Measurements from ENCODE around the gene CKAP5. TPM values are rescaled to one million over a fixed set of nuclear protein-coding genes. Genes with fewer than 3 reads are reported as not detected.
A peak's percentile ranks its signal among the peaks of the same experiment; 100 is the strongest.

CKAP5 gene
- 100 to 1,000 TPM; 104 to 140 TPM for total RNA-seq

- H3K9me3 Mint-ChIP-seq: no peaks in the 10 kb centered on the region
- H3K4me3 Mint-ChIP-seq: peak within 1 kb of the TSS; percentile 96
- ATAC-seq (replicated peaks): peak; percentile 95
- H3K27me3 Mint-ChIP-seq: no peaks in the 10 kb centered on the region
- H3K27ac Mint-ChIP-seq: peak within 1 kb of the TSS; percentile 95
- peaks cover 13% of the 10 kb centered on the region for H3K36me3 Mint-ChIP-seq (ENCODE audit: low read depth)
- peaks cover 16% of the 10 kb centered on the region for H3K4me1 Mint-ChIP-seq
Measured at GRCh38 chr11:46845740-46846509, at the start of gene CKAP5. CKAP5 (minus strand) TSS chr11:46846280; CDS start chr11:46821231, 25,049 bp downstream.

GRCh38 chr11:46895821-46896220, 49.7 kb upstream of the CKAP5 start:
- Mint-ChIP-seq H3K4me3 (no peak overlapping the region), H3K4me1 (no peaks in the 10 kb centered on the region), H3K27ac (no peak overlapping the region), H3K9me3 (no peaks in the 10 kb centered on the region), H3K36me3 (ENCODE audit: low read depth) (no peaks in the 10 kb centered on the region), H3K27me3 (no peaks in the 10 kb centered on the region)
- no peak for ATAC-seq (replicated peaks)

- Mint-ChIP-seq H3K27me3 (no peaks in the 10 kb centered on the region), H3K36me3 (ENCODE audit: low read depth) (no peaks in the 10 kb centered on the region), H3K27ac (no peak overlapping the region), H3K9me3 (no peaks in the 10 kb centered on the region), H3K4me3 (no peak overlapping the region), H3K4me1 (no peaks in the 10 kb centered on the region)
- no peak for ATAC-seq (replicated peaks)
Measured at GRCh38 chr11:46894961-46895360, 48.9 kb upstream of the CKAP5 start.

GRCh38 chr11:46894506-46894905, 48.4 kb upstream of the CKAP5 start:
- H3K4me3 Mint-ChIP-seq: no peak overlapping the region
- no peaks in the 10 kb centered on the region for H3K27me3 Mint-ChIP-seq
- no peaks in the 10 kb centered on the region for H3K36me3 Mint-ChIP-seq (ENCODE audit: low read depth)
- H3K4me1 Mint-ChIP-seq: no peaks in the 10 kb centered on the region
- no peaks in the 10 kb centered on the region for H3K9me3 Mint-ChIP-seq
- H3K27ac Mint-ChIP-seq: no peak overlapping the region
- no peak for ATAC-seq (replicated peaks)

- no peaks in the 10 kb centered on the region for H3K27me3 Mint-ChIP-seq
- no peak for ATAC-seq (replicated peaks)
- H3K36me3 Mint-ChIP-seq (ENCODE audit: low read depth): no peaks in the 10 kb centered on the region
- H3K4me3 Mint-ChIP-seq: no peak overlapping the region
- H3K9me3 Mint-ChIP-seq: no peaks in the 10 kb centered on the region
- no peak overlapping the region for H3K27ac Mint-ChIP-seq
- H3K4me1 Mint-ChIP-seq: no peaks in the 10 kb centered on the region
Measured at GRCh38 chr11:46892838-46893237, 46.8 kb upstream of the CKAP5 start.

- H3K27me3 Mint-ChIP-seq: peaks cover 1% of the 10 kb centered on the region
Measured at GRCh38 chr11:46892109-46892508, 46.0 kb upstream of the CKAP5 start.

GRCh38 chr11:46890665-46891064, 44.6 kb upstream of the CKAP5 start:
- Mint-ChIP-seq H3K27ac (peak overlapping the region; percentile 6), H3K36me3 (ENCODE audit: low read depth) (no peaks in the 10 kb centered on the region), H3K4me1 (no peaks in the 10 kb centered on the region), H3K9me3 (no peaks in the 10 kb centered on the region), H3K4me3 (no peak overlapping the region), H3K27me3 (peaks cover 7% of the 10 kb centered on the region)
- no peak for ATAC-seq (replicated peaks)

More at GRCh38 chr11:46892109-46892508, 46.0 kb upstream of the CKAP5 start:
- no peak overlapping the region for H3K4me3 Mint-ChIP-seq
- no peaks in the 10 kb centered on the region for H3K9me3 Mint-ChIP-seq
- H3K36me3 Mint-ChIP-seq (ENCODE audit: low read depth): no peaks in the 10 kb centered on the region
- H3K27ac Mint-ChIP-seq: no peak overlapping the region
- H3K4me1 Mint-ChIP-seq: no peaks in the 10 kb centered on the region
- ATAC-seq (replicated peaks): no peak

GRCh38 chr11:46889689-46890475, 43.8 kb upstream of the CKAP5 start:
- Mint-ChIP-seq H3K27me3 (peaks cover 7% of the 10 kb centered on the region), H3K36me3 (ENCODE audit: low read depth) (no peaks in the 10 kb centered on the region), H3K4me1 (no peaks in the 10 kb centered on the region), H3K9me3 (no peaks in the 10 kb centered on the region), H3K4me3 (no peak overlapping the region), H3K27ac (peak overlapping the region; percentile 6)
- peak; percentile 80 for ATAC-seq (replicated peaks)

GRCh38 chr11:46889251-46889650, 43.2 kb upstream of the CKAP5 start:
- Mint-ChIP-seq H3K36me3 (ENCODE audit: low read depth) (no peaks in the 10 kb centered on the region), H3K27ac (no peak overlapping the region), H3K4me3 (no peak overlapping the region), H3K9me3 (no peaks in the 10 kb centered on the region), H3K4me1 (no peaks in the 10 kb centered on the region), H3K27me3 (peaks cover 7% of the 10 kb centered on the region)
- ATAC-seq (replicated peaks): no peak

GRCh38 chr11:46888636-46889035, 42.6 kb upstream of the CKAP5 start:
- no peak for ATAC-seq (replicated peaks)
- Mint-ChIP-seq H3K27me3 (peaks cover 11% of the 10 kb centered on the region), H3K27ac (no peak overlapping the region), H3K36me3 (ENCODE audit: low read depth) (no peaks in the 10 kb centered on the region), H3K4me1 (no peaks in the 10 kb centered on the region), H3K9me3 (no peaks in the 10 kb centered on the region), H3K4me3 (no peak overlapping the region)

GRCh38 chr11:46886211-46886610, 40.1 kb upstream of the CKAP5 start:
- Mint-ChIP-seq H3K9me3 (no peaks in the 10 kb centered on the region), H3K4me3 (no peak overlapping the region), H3K27me3 (peaks cover 14% of the 10 kb centered on the region), H3K36me3 (ENCODE audit: low read depth) (no peaks in the 10 kb centered on the region), H3K27ac (no peak overlapping the region), H3K4me1 (no peaks in the 10 kb centered on the region)
- ATAC-seq (replicated peaks): no peak

GRCh38 chr11:46879056-46879585, 33.0 kb upstream of the CKAP5 start:
- no peak for ATAC-seq (replicated peaks)
- Mint-ChIP-seq H3K27me3 (peaks cover 9% of the 10 kb centered on the region), H3K4me3 (no peak overlapping the region), H3K36me3 (ENCODE audit: low read depth) (no peaks in the 10 kb centered on the region), H3K9me3 (no peaks in the 10 kb centered on the region), H3K27ac (no peak overlapping the region), H3K4me1 (no peaks in the 10 kb centered on the region)

GRCh38 chr11:46877580-46877979, 31.5 kb upstream of the CKAP5 start:
- no peak for ATAC-seq (replicated peaks)
- no peak overlapping the region for H3K4me3 Mint-ChIP-seq
- no peaks in the 10 kb centered on the region for H3K9me3 Mint-ChIP-seq
- no peaks in the 10 kb centered on the region for H3K4me1 Mint-ChIP-seq
- peaks cover 3% of the 10 kb centered on the region for H3K27me3 Mint-ChIP-seq
- no peaks in the 10 kb centered on the region for H3K36me3 Mint-ChIP-seq (ENCODE audit: low read depth)
- no peak overlapping the region for H3K27ac Mint-ChIP-seq

GRCh38 chr11:46876471-46876870, 30.4 kb upstream of the CKAP5 start:
- Mint-ChIP-seq H3K4me1 (no peaks in the 10 kb centered on the region), H3K27ac (no peak overlapping the region), H3K4me3 (no peak overlapping the region), H3K9me3 (no peaks in the 10 kb centered on the region), H3K27me3 (peaks cover 5% of the 10 kb centered on the region), H3K36me3 (ENCODE audit: low read depth) (no peaks in the 10 kb centered on the region)
- ATAC-seq (replicated peaks): no peak

- no peaks in the 10 kb centered on the region for H3K36me3 Mint-ChIP-seq (ENCODE audit: low read depth)
- ATAC-seq (replicated peaks): no peak
- H3K27ac Mint-ChIP-seq: no peak overlapping the region
- peaks cover 8% of the 10 kb centered on the region for H3K27me3 Mint-ChIP-seq
- H3K4me1 Mint-ChIP-seq: no peaks in the 10 kb centered on the region
- no peaks in the 10 kb centered on the region for H3K9me3 Mint-ChIP-seq
- no peak overlapping the region for H3K4me3 Mint-ChIP-seq
Measured at GRCh38 chr11:46874586-46874985, 28.5 kb upstream of the CKAP5 start.

Data from activated T-helper 17 cell treated with anti-CD3 and anti-CD28 coated beads, Interleukin-2, amount 50 U/mL, for 72 hours (primary cell).